ENCODE results near the gene CUX1. TPM values are rescaled to one million over a fixed set of nuclear protein-coding genes. Genes with fewer than 3 reads are reported as not detected.
A peak's percentile ranks its signal among the peaks of the same experiment; 100 is the strongest.
"Not testable (repeated sequence)": the region's sequence is repeated elsewhere in the genome, so short reads cannot be mapped to it uniquely, and the experiment has no call there.

Gene CUX1
- total RNA-seq, 1 donor from 2014 or later, result 40.5 TPM

- Histone ChIP-seq H3K27me3 (ENCODE audit: control insufficient read depth, insufficient read depth, low read length) (no peaks in the 10 kb centered on the region), H3K4me3 (ENCODE audit: low read depth, low read length) (no peak overlapping the region), H3K36me3 (ENCODE audit: control insufficient read depth, insufficient read depth, low read length) (no peaks in the 10 kb centered on the region)
- no peak for FAIRE-seq
- DNase-seq (ENCODE audit: low read depth), result no peak
- TF ChIP-seq CTCF (IDR thresholded peaks at IDR 0.05; ENCODE audit: insufficient read depth, low read length, severe bottlenecking), result no peak
These were observed 202.0 kb downstream of the CUX1 start for GRCh38 chr7:102019461-102019860.

GRCh38 chr7:102021841-102022618, 204.6 kb downstream of the CUX1 start:
- H3K27me3 ChIP-seq (ENCODE audit: control insufficient read depth, insufficient read depth, low read length), result no peaks in the 10 kb centered on the region
- no peak overlapping the region for H3K4me3 ChIP-seq (ENCODE audit: low read depth, low read length)
- FAIRE-seq (no peak), DNase-seq (ENCODE audit: low read depth) (no peak)
- no peak for TF ChIP-seq CTCF (IDR thresholded peaks at IDR 0.05; ENCODE audit: insufficient read depth, low read length, severe bottlenecking)
- H3K36me3 ChIP-seq (ENCODE audit: control insufficient read depth, insufficient read depth, low read length), result no peaks in the 10 kb centered on the region

- DNase-seq (ENCODE audit: low read depth) (no peak), FAIRE-seq (no peak)
- Histone ChIP-seq H3K4me3 (ENCODE audit: low read depth, low read length) (no peak overlapping the region), H3K36me3 (ENCODE audit: control insufficient read depth, insufficient read depth, low read length) (no peaks in the 10 kb centered on the region), H3K27me3 (ENCODE audit: control insufficient read depth, insufficient read depth, low read length) (no peaks in the 10 kb centered on the region)
- TF ChIP-seq CTCF (IDR thresholded peaks at IDR 0.05; ENCODE audit: insufficient read depth, low read length, severe bottlenecking), result no peak
These were observed 206.8 kb downstream of the CUX1 start for GRCh38 chr7:102024005-102024768.

- peak; percentile 52 for FAIRE-seq
- H3K4me3 ChIP-seq (ENCODE audit: low read depth, low read length), result no peak overlapping the region
- no peak for TF ChIP-seq CTCF (IDR thresholded peaks at IDR 0.05; ENCODE audit: insufficient read depth, low read length, severe bottlenecking)
These were observed 207.5 kb downstream of the CUX1 start for GRCh38 chr7:102024769-102025391.

GRCh38 chr7:102025777-102026176, 208.4 kb downstream of the CUX1 start:
- H3K27me3 ChIP-seq (ENCODE audit: control insufficient read depth, insufficient read depth, low read length); FAIRE-seq; H3K4me3 ChIP-seq (ENCODE audit: low read depth, low read length); DNase-seq (ENCODE audit: low read depth); H3K36me3 ChIP-seq (ENCODE audit: control insufficient read depth, insufficient read depth, low read length): not testable (repeated sequence)

More at GRCh38 chr7:102024769-102025391, 207.5 kb downstream of the CUX1 start:
- no peaks in the 10 kb centered on the region for H3K27me3 ChIP-seq (ENCODE audit: control insufficient read depth, insufficient read depth, low read length)
- no peak for DNase-seq (ENCODE audit: low read depth)
- no peaks in the 10 kb centered on the region for H3K36me3 ChIP-seq (ENCODE audit: control insufficient read depth, insufficient read depth, low read length)

- DNase-seq (ENCODE audit: low read depth) (no peak), FAIRE-seq (peak; percentile 18)
- no peaks in the 10 kb centered on the region for H3K27me3 ChIP-seq (ENCODE audit: control insufficient read depth, insufficient read depth, low read length)
- no peak for TF ChIP-seq CTCF (IDR thresholded peaks at IDR 0.05; ENCODE audit: insufficient read depth, low read length, severe bottlenecking)
- no peak overlapping the region for H3K4me3 ChIP-seq (ENCODE audit: low read depth, low read length)
- H3K36me3 ChIP-seq (ENCODE audit: control insufficient read depth, insufficient read depth, low read length), result no peaks in the 10 kb centered on the region
These were observed 210.9 kb downstream of the CUX1 start for GRCh38 chr7:102028206-102028826.
